NCI-H524 treated with DMSO at 0.1 percent for 48 hours (cell line): ENCODE data around the gene NOTCH2.

Experiments used
- DNase-seq: peaks from one replicate; lab custom pipeline; 2025; lab: John Stamatoyannopoulos, UW

NOTCH2 gene

DNA sequence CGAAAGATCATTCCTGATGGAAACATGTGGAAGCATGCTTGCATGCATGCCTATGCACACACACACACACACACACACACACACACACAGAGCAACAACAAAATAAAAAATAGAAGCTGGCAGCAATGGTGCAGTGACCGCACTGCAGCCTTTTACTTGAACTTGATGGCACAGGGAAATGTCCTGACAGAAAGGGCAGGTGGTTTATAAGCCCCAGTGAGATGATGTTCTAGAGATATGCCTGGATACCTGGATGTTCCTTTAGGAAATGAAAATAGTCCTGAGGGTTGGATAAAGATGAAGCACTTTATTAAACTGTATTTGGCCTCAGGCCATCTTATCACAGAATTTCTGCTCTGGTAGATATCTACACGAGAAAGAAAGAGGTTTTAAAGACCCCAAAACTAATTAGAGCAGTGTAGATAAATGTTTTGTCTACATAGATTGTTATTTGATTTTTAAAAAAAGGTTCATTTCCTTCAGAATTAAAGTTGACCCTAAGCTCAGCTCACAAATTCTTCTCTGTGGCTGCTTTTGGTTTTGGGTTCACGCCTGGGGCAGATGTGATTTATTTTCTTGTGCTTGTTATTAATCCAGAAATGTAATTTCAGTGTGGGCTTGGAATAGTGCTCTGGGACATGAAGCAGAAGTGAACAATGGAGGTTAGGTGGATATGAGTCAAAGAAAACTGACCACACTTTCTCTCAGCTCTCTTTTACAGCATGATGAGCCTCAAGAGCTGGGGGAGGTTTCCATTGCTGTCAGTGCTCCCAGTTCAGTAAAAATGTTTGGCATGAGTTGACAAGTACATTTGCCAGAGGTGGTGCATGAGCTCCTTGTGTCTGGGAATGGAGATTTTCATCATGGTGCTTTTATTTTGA is 196.1 kb downstream of the NOTCH2 start:
- DNase-seq, result no peak

DNA sequence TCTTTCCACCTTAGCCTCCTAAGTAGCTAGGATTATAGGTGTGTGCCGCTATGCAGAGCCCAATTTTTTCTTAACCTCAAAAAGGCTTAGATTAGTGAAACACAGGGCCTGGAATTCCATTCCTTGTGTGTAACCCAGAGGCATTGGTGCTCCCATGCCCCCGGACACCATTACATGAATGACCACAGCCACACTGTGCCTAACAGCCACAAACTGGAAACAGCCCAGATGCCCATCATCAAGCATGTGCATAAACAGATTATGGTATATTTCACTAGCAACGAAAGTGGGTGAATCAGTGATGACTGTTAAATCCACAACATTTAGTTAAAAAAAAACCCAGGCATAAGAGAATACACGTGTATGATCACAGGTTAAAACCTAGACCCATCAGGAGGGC is 197.6 kb downstream of the NOTCH2 start:
- no peak for DNase-seq

DNA sequence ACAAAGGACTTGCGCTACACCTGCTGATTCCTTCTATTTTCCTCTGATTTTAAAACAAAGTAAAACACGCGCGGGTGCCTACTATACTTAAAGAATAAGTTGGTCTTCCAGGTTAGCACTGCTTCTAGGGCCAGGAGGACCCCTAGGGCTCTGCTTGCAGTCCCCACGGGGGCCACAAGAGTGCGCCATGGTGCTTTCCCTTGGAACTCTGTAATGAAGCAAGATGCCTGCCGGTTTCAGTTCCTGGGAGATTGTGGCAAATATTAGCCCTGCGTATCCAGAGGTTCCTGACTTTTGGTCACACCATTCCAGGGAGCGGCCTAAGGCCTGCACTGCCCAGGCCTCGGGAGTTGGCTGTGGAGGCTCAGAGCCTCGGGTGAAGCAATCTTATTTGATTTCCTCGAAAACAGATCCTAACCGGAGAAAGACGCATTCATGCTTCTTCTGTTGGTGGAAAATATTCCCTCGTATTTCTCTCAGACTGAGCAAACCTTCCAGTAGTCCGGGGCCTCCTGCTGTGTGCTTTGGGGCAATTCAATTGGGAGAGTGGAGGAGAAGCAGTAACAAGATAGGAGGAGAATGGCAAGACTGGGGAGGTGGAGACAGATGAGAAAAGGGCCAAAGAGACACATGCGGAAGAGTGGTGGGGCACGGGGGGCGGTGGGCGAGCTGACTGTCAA is 198.4 kb downstream of the NOTCH2 start:
- no peak for DNase-seq

DNA sequence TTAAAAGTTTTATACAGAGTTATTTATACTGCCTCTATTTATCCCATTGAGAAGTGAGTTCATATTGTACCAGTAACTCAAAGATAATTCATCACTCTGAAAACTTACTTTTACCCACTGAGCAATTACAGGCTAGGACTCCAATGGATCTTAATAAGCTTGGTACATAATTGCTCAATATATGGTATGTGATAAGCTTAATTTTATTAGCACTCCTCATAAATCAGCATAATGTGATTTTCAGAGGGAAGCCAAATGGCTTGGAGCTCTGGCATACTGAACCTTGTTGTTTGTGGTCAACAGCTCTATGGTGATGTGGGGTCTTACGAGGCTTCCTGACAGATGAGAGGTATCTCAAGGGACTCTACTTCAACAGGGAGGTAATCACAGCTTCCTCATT is 199.5 kb downstream of the NOTCH2 start:
- no peak for DNase-seq

DNA sequence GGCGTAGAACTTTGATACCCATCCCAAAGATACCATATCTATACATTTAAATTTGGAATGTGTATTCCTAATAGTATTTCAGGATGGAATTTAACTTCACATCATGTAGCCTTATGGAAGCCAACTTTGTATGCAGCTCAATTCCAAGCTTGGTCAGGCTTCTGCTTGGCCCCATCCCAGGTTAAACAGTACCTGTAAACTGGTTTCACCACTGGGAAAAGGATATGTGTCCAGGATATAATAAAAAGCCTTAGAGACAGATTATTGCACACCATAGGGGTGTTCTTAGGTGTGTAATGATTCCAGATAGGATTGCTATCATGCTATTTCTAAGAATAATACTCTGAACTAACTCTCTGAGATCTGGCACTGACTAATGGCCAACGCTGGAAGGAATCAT is 201.3 kb downstream of the NOTCH2 start:
- DNase-seq, result no peak

DNA sequence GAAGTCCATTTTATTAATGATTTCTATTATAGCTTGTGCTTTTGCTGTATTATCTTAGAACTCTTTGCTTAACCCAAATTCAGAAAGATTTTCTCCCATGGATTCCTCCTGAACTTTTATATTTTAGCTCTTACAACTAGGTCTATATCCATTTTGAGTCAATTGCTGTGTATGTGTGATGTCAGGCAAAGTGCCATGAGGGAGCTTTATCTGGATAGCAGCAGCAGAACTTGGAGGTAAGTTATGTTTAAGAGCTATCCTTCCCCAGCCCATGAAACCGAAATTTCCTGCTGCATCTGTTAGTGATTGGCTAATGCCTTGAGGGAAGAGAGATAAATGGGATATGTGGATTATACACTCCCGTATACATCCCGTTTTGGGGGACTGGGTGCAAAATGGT is 203.0 kb downstream of the NOTCH2 start:
- no peak for DNase-seq

DNA sequence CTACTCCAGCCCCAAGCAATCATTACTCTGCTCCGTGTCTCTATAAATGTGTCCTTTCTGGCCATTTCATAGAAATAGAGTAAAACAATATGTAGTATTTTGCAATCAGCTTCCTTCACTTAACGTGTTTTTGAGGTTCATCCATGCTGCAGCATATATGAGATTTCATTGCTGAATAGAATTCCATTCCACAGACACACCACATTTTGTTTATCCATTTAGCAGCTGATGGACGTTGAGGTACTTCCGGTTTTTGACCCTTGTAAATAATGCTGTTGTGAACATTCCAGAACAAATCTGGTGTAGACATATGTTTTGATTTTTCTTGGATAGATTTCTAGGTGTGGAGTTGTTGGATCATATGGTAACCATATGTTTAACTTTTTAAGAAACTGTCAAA is 203.8 kb downstream of the NOTCH2 start:
- no peak for DNase-seq

DNA sequence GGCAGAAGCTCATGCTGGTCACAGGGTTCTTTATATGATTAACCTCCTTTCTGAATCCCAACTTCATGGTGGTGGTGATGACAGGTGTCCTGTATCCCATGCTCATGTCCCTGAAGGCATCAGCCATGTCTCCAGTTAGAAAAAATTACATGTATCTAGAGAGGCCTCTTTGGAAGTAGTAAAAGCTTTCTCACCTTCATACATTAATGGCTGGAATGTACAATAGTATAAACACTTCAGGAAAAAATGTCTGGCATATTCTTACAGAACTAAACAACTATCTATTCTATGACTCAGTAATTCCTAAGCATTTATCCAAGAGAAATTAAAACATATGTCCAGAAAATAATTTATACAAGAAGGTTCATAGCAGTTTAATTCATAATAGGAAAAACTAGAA is 207.2 kb downstream of the NOTCH2 start:
- no peak for DNase-seq
